B cell (primary cell): Measurements from ENCODE around the gene CST5. TPM values are rescaled to one million over a fixed set of nuclear protein-coding genes. Genes with fewer than 3 reads are reported as not detected.

ENCODE experiments used
- ATAC-seq: fragments of 200-7000 bp; cut with Tn5 transposase; one replicate; pipeline ENCODE4 v1.10.0; 2021; ENCODE audit warnings: low read depth, mild to moderate bottlenecking, moderate number of reproducible peaks, moderate library complexity
- CTCF ChIA-PET: fragments of 350-600 bp; sonication (Branson Sonifier 250); formaldehyde crosslinking; loops from one replicate; lab custom pipeline; 2021; ENCODE audit warnings: antibody characterized with exemption, inconsistent platforms; lab: Charles Lee
- POLR2A ChIA-PET: fragments of 350-600 bp; sonication (Branson Sonifier 250); formaldehyde crosslinking; loops from one replicate; lab custom pipeline; 2021; ENCODE audit warnings: antibody characterized with exemption; lab: Charles Lee
- DNase-seq: peaks from one replicate; pipeline ENCODE4 v3.0.0; 2013
- H2AFZ ChIP-seq: 2 replicates; pipeline ENCODE4 v1.6.1; 2012; ENCODE audit warnings: mild to moderate bottlenecking, low read depth, low read length; ENCODE audit not compliant: insufficient read depth, poor library complexity, severe bottlenecking
- H3K27ac ChIP-seq, 2 donors: 1 replicate in 1 of 2; 2 replicates in 1 of 2; pipeline ENCODE4 v1.5.1; 2012 to 2013; ENCODE audit warnings: low read length in 2 of 2, mild to moderate bottlenecking in 2 of 2, moderate library complexity in 1 of 2
- H3K27me3 ChIP-seq, 4 experiments: fragments of 200-600 bp in 1 of 4; sonication (generic) in 1 of 4; replicated peaks in 1 of 4; 1 replicate in 2 of 4; 2 replicates in 2 of 4; pipeline versions ENCODE4 v1.6.1 to v1.7.0; 2013 to 2016; ENCODE audit warnings: low read length in 3 of 4, mild to moderate bottlenecking in 2 of 4, mixed read lengths in 1 of 4, moderate library complexity in 1 of 4; ENCODE audit not compliant: insufficient read depth in 4 of 4, control insufficient read depth in 3 of 4; ENCODE audit errors: control extremely low read depth in 1 of 4
- H3K36me3 ChIP-seq, 2 experiments: replicated peaks in 1 of 2; 1 replicate in 1 of 2; 2 replicates in 1 of 2; pipeline versions ENCODE4 v1.6.1 to v1.7.1; 2013; ENCODE audit warnings: low read length in 1 of 2; ENCODE audit not compliant: insufficient read depth in 2 of 2, control insufficient read depth in 1 of 2; ENCODE audit errors: control extremely low read depth in 1 of 2, extremely low read depth in 1 of 2
- H3K4me1 ChIP-seq, 2 donors: fragments of 200-600 bp in 1 of 2; sonication (generic) in 1 of 2; 1 replicate in 1 of 2; 2 replicates in 1 of 2; pipeline versions ENCODE4 v1.5.1 to v1.6.1; 2013 to 2017; ENCODE audit warnings: low read length in 2 of 2; ENCODE audit not compliant: control insufficient read depth in 2 of 2, insufficient read depth in 2 of 2
- H3K4me2 ChIP-seq: replicated peaks from 2 replicates; pipeline ENCODE3; 2012; ENCODE audit warnings: mild to moderate bottlenecking, low read depth, low read length; ENCODE audit not compliant: poor library complexity, severe bottlenecking
- H3K4me3 ChIP-seq, 5 experiments: fragments of 200-600 bp in 1 of 5; sonication (generic) in 1 of 5; 1 replicate in 3 of 5; 2 replicates in 2 of 5; pipeline versions ENCODE4 v1.5.1 to v1.7.0; 2011 to 2016; ENCODE audit warnings: low read length in 4 of 5, mild to moderate bottlenecking in 4 of 5, low read depth in 2 of 5, control low read depth in 1 of 5, moderate library complexity in 1 of 5; ENCODE audit not compliant: insufficient read depth in 1 of 5; ENCODE audit errors: control extremely low read depth in 1 of 5, extremely low read depth in 1 of 5
- H3K79me2 ChIP-seq: fragments of 200-600 bp; sonication (generic); one replicate; pipeline ENCODE4 v1.6.0; 2016; ENCODE audit warnings: low read length; ENCODE audit not compliant: control insufficient read depth, insufficient read depth
- H3K9ac ChIP-seq: fragments of 200-600 bp; sonication (generic); 2 replicates; pipeline ENCODE4 v1.6.1; 2017; ENCODE audit warnings: mild to moderate bottlenecking, low read length, moderate library complexity
- H3K9me3 ChIP-seq, 3 donors: one replicate each; pipeline versions ENCODE4 v1.6.1 to v1.7.1; 2013; ENCODE audit warnings: low read length in 2 of 3; ENCODE audit not compliant: control insufficient read depth in 2 of 3, insufficient read depth in 1 of 3; ENCODE audit errors: control extremely low read depth in 1 of 3
- H4K20me1 ChIP-seq: 2 replicates; pipeline ENCODE4 v1.6.0; 2012; ENCODE audit warnings: mild to moderate bottlenecking, low read length; ENCODE audit not compliant: insufficient read depth, control insufficient read depth, poor library complexity, severe bottlenecking
- H3K27ac Mint-ChIP-seq: one replicate; pipeline ENCODE4 v1.8.0; 2021; ENCODE audit warnings: mixed read lengths
- H3K27me3 Mint-ChIP-seq: one replicate; pipeline ENCODE4 v1.8.0; 2021; ENCODE audit warnings: mixed read lengths
- H3K4me1 Mint-ChIP-seq: one replicate; pipeline ENCODE4 v1.8.0; 2021; ENCODE audit warnings: mixed read lengths
- H3K4me3 Mint-ChIP-seq: one replicate; pipeline ENCODE4 v1.8.0; 2021; ENCODE audit warnings: mixed read lengths
- H3K9me3 Mint-ChIP-seq: one replicate; pipeline ENCODE4 v1.8.0; 2022; ENCODE audit warnings: mixed read lengths; ENCODE audit not compliant: insufficient read depth
- EZH2 ChIP-seq: IDR thresholded peaks from 2 replicates; pipeline ENCODE4 v1.6.1; 2012; ENCODE audit warnings: borderline replicate concordance, low read depth, mild to moderate bottlenecking, moderate library complexity, low read length; ENCODE audit not compliant: insufficient read depth, poor library complexity, severe bottlenecking
- WGBS: methylation state at CpG from one replicate; pipeline ENCODE4 v1.1.5; 2013; ENCODE audit warnings: missing lambda C conversion rate; ENCODE audit not compliant: insufficient coverage; 5-methylcytosine and 5-hydroxymethylcytosine counted together
- intact Hi-C: fragments of 100-400 bp; cut with micrococcal nuclease; formaldehyde crosslinking; loops from one replicate; pipeline ENCODE4 v1.10.0; 2022
- polyA plus RNA-seq: library from polyadenylated mRNA; depleted of rRNA; stranded (reverse); fragments of >200 nt; gene quantifications from 2 replicates; pipeline ENCODE4 v1.2.3, GENCODE V29; 2012
- total RNA-seq, 2 donors: library from RNA; stranded (reverse); fragments of 120-200 nt in 1 of 2; gene quantifications; 1 replicate in 1 of 2; 2 replicates in 1 of 2; pipeline versions ENCODE4 v1.2.3 to v1.2.4, GENCODE V29; 2013 to 2022
- TF ChIP-seq, protein P1 (sequence below): fragments of 200-600 bp; IDR thresholded peaks from one replicate; pipeline ENCODE4 v1.8.0; 2022; ENCODE audit warnings: antibody characterized with exemption, mild to moderate bottlenecking

CST5 gene
- total and polyA plus RNA-seq, 2 donors (not counting 1 experiment from before 2014, with no cell fraction given): not detected

GRCh38 chr20:23926526-23926880 is 47.0 kb upstream of the CST5 start:
- WGBS: 93% methylated on average over 2 of the region's 2 CpGs
- intact Hi-C loops: no loop called here
- Histone ChIP-seq H2AFZ (no peak overlapping the region), H3K9me3 (no peaks in the 10 kb centered on the region), H3K27me3 (no peaks in the 10 kb centered on the region), H3K4me2 (no peak overlapping the region), H3K4me3 (no peak overlapping the region), H3K36me3 (no peaks in the 10 kb centered on the region), H3K4me1 (no peaks in the 10 kb centered on the region), H3K9ac (no peak overlapping the region), H4K20me1 (no peaks in the 10 kb centered on the region), H3K79me2 (no peaks in the 10 kb centered on the region), H3K27ac (no peak overlapping the region)
- no peak overlapping the region for H3K27ac Mint-ChIP-seq
- no peaks in the 10 kb centered on the region for H3K4me1 Mint-ChIP-seq
- H3K4me3 Mint-ChIP-seq: no peak overlapping the region
- H3K9me3 Mint-ChIP-seq: no peaks in the 10 kb centered on the region
- ChIA-PET CTCF (no interaction called here), POLR2A (no interaction called here)
- TF ChIP-seq, protein P1, sequence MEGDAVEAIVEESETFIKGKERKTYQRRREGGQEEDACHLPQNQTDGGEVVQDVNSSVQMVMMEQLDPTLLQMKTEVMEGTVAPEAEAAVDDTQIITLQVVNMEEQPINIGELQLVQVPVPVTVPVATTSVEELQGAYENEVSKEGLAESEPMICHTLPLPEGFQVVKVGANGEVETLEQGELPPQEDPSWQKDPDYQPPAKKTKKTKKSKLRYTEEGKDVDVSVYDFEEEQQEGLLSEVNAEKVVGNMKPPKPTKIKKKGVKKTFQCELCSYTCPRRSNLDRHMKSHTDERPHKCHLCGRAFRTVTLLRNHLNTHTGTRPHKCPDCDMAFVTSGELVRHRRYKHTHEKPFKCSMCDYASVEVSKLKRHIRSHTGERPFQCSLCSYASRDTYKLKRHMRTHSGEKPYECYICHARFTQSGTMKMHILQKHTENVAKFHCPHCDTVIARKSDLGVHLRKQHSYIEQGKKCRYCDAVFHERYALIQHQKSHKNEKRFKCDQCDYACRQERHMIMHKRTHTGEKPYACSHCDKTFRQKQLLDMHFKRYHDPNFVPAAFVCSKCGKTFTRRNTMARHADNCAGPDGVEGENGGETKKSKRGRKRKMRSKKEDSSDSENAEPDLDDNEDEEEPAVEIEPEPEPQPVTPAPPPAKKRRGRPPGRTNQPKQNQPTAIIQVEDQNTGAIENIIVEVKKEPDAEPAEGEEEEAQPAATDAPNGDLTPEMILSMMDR: no peak
- TF ChIP-seq EZH2: no peak
- peaks cover 8% of the 10 kb centered on the region for H3K27me3 Mint-ChIP-seq
- no peak for ATAC-seq
- DNase-seq: no peak

- no peaks in the 10 kb centered on the region for H3K36me3 ChIP-seq
- intact Hi-C loops: no loop called here
- ChIA-PET POLR2A (no interaction called here), CTCF (interaction anchor here (1.1 kb wide), 1 partner anchor 12 kb away, joined by 3 read pairs; no protein-coding TSS in a partner anchor)
- H3K9ac ChIP-seq: no peak overlapping the region
- Mint-ChIP-seq H3K4me1 (no peaks in the 10 kb centered on the region), H3K9me3 (no peaks in the 10 kb centered on the region), H3K27ac (no peak overlapping the region), H3K27me3 (peaks cover 8% of the 10 kb centered on the region), H3K4me3 (no peak overlapping the region)
- no peaks in the 10 kb centered on the region for H3K9me3 ChIP-seq
- TF ChIP-seq, protein P1: no peak
- TF ChIP-seq EZH2: no peak
- H3K79me2 ChIP-seq: no peaks in the 10 kb centered on the region
- H3K4me3 ChIP-seq: no peak overlapping the region
- no peaks in the 10 kb centered on the region for H3K27me3 ChIP-seq
- H3K27ac ChIP-seq: no peak overlapping the region
- DNase-seq: no peak
- H3K4me1 ChIP-seq: no peaks in the 10 kb centered on the region
- no peak overlapping the region for H2AFZ ChIP-seq
- H3K4me2 ChIP-seq: no peak overlapping the region
- no peak for ATAC-seq
- 80% methylated on average over 6 of the region's 6 CpGs for WGBS
- no peaks in the 10 kb centered on the region for H4K20me1 ChIP-seq
These were observed 46.4 kb upstream of the CST5 start for GRCh38 chr20:23925789-23926525.
